Measurements from ENCODE around the gene FLOT1. TPM values are rescaled to one million over a fixed set of nuclear protein-coding genes. Genes with fewer than 3 reads are reported as not detected.

Gene FLOT1
- total and polyA plus RNA-seq, 7 donors, result 113 to 224 (median 181) TPM

- no peak for TF ChIP-seq CTCF (IDR thresholded peaks at IDR 0.05)
- no peaks in the 10 kb centered on the region for H3K36me3 ChIP-seq (ENCODE audit: insufficient read depth in 1 of 2, low read depth in 1 of 2)
- no peaks in the 10 kb centered on the region for H3K9me3 ChIP-seq
- WGBS, 3 donors, result 91 to 94% (median 93%) methylated on average over 3 of the region's 3 CpGs
- intact Hi-C loops (cut with DNase I), result no loop called here
- no peak overlapping the region for H3K27ac ChIP-seq
- DNase-seq, result no peak
- no peak overlapping the region for H3K4me3 ChIP-seq
- no peak for ATAC-seq
- peaks cover 33% of the 10 kb centered on the region for H3K4me1 ChIP-seq
- no peaks in the 10 kb centered on the region for H3K27me3 ChIP-seq (ENCODE audit: insufficient read depth in 3 of 3, low read length in 2 of 3)
Measured at GRCh38 chr6:30754631-30755030, 12.1 kb upstream of the FLOT1 start.

- Histone ChIP-seq H3K9me3 (no peaks in the 10 kb centered on the region), H3K36me3 (ENCODE audit: insufficient read depth in 1 of 2, low read depth in 1 of 2) (no peaks in the 10 kb centered on the region), H3K27ac (peak overlapping the region; percentile 91), H3K4me3 (peak overlapping the region; percentile 33), H3K27me3 (ENCODE audit: insufficient read depth in 3 of 3, low read length in 2 of 3) (no peaks in the 10 kb centered on the region), H3K4me1 (peaks cover 26% of the 10 kb centered on the region)
- 13 to 21% (median 13%) methylated on average over 12 of the region's 12 CpGs for WGBS, 3 donors
- intact Hi-C loops (cut with DNase I), result no loop called here
- peak; percentile 95 to 97 (median 96) for ATAC-seq
- DNase-seq, result peak; percentile 98 to 99
- TF ChIP-seq CTCF (IDR thresholded peaks at IDR 0.05), result no peak
Measured at GRCh38 chr6:30752157-30752927, 9.9 kb upstream of the FLOT1 start.

GRCh38 chr6:30750379-30750668 is 7.8 kb upstream of the FLOT1 start:
- ATAC-seq (no peak), DNase-seq (no peak)
- peaks cover 24% of the 10 kb centered on the region for H3K4me1 ChIP-seq
- H3K9me3 ChIP-seq, result no peaks in the 10 kb centered on the region
- H3K36me3 ChIP-seq (ENCODE audit: insufficient read depth in 1 of 2, low read depth in 1 of 2), result no peaks in the 10 kb centered on the region
- no peak overlapping the region for H3K4me3 ChIP-seq
- peak overlapping the region; percentile 91 for H3K27ac ChIP-seq
- no peaks in the 10 kb centered on the region for H3K27me3 ChIP-seq (ENCODE audit: insufficient read depth in 3 of 3, low read length in 2 of 3)
- TF ChIP-seq CTCF (IDR thresholded peaks at IDR 0.05), result no peak
- intact Hi-C loops (cut with DNase I), result no loop called here

- Histone ChIP-seq H3K27ac (peak overlapping the region; percentile 91), H3K4me3 (no peak overlapping the region), H3K36me3 (ENCODE audit: insufficient read depth in 1 of 2, low read depth in 1 of 2) (no peaks in the 10 kb centered on the region), H3K9me3 (no peaks in the 10 kb centered on the region), H3K27me3 (ENCODE audit: insufficient read depth in 3 of 3, low read length in 2 of 3) (no peaks in the 10 kb centered on the region), H3K4me1 (peaks cover 24% of the 10 kb centered on the region)
- ATAC-seq (no peak), DNase-seq (no peak)
- WGBS, 3 donors, result 86 to 93% (median 90%) methylated on average over 12 of the region's 12 CpGs
- TF ChIP-seq CTCF (IDR thresholded peaks at IDR 0.05), result no peak
- intact Hi-C loops (cut with DNase I), result loop anchor here in 1 of 2 donors (5.0 to 10.0 kb wide), 2 partner anchors 73 to 335 kb away; no protein-coding TSS in a partner anchor
Measured at GRCh38 chr6:30749554-30750378, 7.3 kb upstream of the FLOT1 start.
